ENCODE data around the gene SOX6. TPM values are rescaled to one million over a fixed set of nuclear protein-coding genes. Genes with fewer than 3 reads are reported as not detected.

SOX6 gene
- total RNA-seq, 1 donor from 2014 or later, result 13.2 TPM

GRCh38 chr11:15932417-15932816 is 423.9 kb downstream of the SOX6 start:
- no peak for DNase-seq (ENCODE audit: low read depth)
- no peaks in the 10 kb centered on the region for H3K4me1 ChIP-seq (ENCODE audit: insufficient read depth, low read length)
- H3K36me3 Mint-ChIP-seq (ENCODE audit: low read depth, unreplicated experiment), result peaks cover 2% of the 10 kb centered on the region

GRCh38 chr11:15931497-15931896 is 424.8 kb downstream of the SOX6 start:
- Mint-ChIP-seq H3K4me1 (ENCODE audit: low read depth, unreplicated experiment) (peaks cover 4% of the 10 kb centered on the region), H3K4me3 (ENCODE audit: unreplicated experiment) (no peak overlapping the region), H3K27me3 (ENCODE audit: low read depth, unreplicated experiment) (peaks cover 4% of the 10 kb centered on the region), H3K36me3 (ENCODE audit: low read depth, unreplicated experiment) (peaks cover 2% of the 10 kb centered on the region), H3K9me3 (ENCODE audit: unreplicated experiment) (peaks cover 7% of the 10 kb centered on the region), H3K27ac (ENCODE audit: unreplicated experiment) (no peak overlapping the region)
- FAIRE-seq (no peak), DNase-seq (ENCODE audit: low read depth) (no peak)
- no peaks in the 10 kb centered on the region for H4K20me1 ChIP-seq (ENCODE audit: insufficient read depth, low read length)
- no peak overlapping the region for H2AFZ ChIP-seq (ENCODE audit: low read depth, low read length)
- H3K27me3 ChIP-seq (ENCODE audit: insufficient read depth, low read length), result no peaks in the 10 kb centered on the region
- H3K4me2 ChIP-seq (ENCODE audit: low read length), result no peak overlapping the region
- H3K4me3 ChIP-seq (ENCODE audit: insufficient read depth, low read depth, low read length), result no peak overlapping the region
- TF ChIP-seq CTCF (IDR thresholded peaks at IDR 0.05; ENCODE audit: insufficient read depth, low read depth, low read length), result no peak
- TF ChIP-seq EZH2 (IDR thresholded peaks at IDR 0.05; ENCODE audit: insufficient read depth, low read length), result no peak
- H3K36me3 ChIP-seq (ENCODE audit: insufficient read depth, low read length), result no peaks in the 10 kb centered on the region
- H3K9ac ChIP-seq (ENCODE audit: low read length), result no peak overlapping the region
- H3K27ac ChIP-seq (ENCODE audit: low read depth, low read length), result no peak overlapping the region
- H3K4me1 ChIP-seq (ENCODE audit: insufficient read depth, low read length), result no peaks in the 10 kb centered on the region
- no peaks in the 10 kb centered on the region for H3K79me2 ChIP-seq (ENCODE audit: insufficient read depth, low read length)
- no peaks in the 10 kb centered on the region for H3K9me3 ChIP-seq (ENCODE audit: insufficient read depth, low read depth, low read length)

More at GRCh38 chr11:15932417-15932816, 423.9 kb downstream of the SOX6 start:
- Mint-ChIP-seq H3K4me1 (ENCODE audit: low read depth, unreplicated experiment) (peaks cover 4% of the 10 kb centered on the region), H3K27ac (ENCODE audit: unreplicated experiment) (no peak overlapping the region), H3K9me3 (ENCODE audit: unreplicated experiment) (peaks cover 7% of the 10 kb centered on the region), H3K27me3 (ENCODE audit: low read depth, unreplicated experiment) (peaks cover 6% of the 10 kb centered on the region), H3K4me3 (ENCODE audit: unreplicated experiment) (no peak overlapping the region)
- H3K9me3 ChIP-seq (ENCODE audit: insufficient read depth, low read depth, low read length), result no peaks in the 10 kb centered on the region
- no peaks in the 10 kb centered on the region for H3K79me2 ChIP-seq (ENCODE audit: insufficient read depth, low read length)
- H3K4me2 ChIP-seq (ENCODE audit: low read length), result no peak overlapping the region
- no peak overlapping the region for H2AFZ ChIP-seq (ENCODE audit: low read depth, low read length)
- no peak for TF ChIP-seq EZH2 (IDR thresholded peaks at IDR 0.05; ENCODE audit: insufficient read depth, low read length)
- TF ChIP-seq CTCF (IDR thresholded peaks at IDR 0.05; ENCODE audit: insufficient read depth, low read depth, low read length), result no peak
- no peak overlapping the region for H3K9ac ChIP-seq (ENCODE audit: low read length)
- no peaks in the 10 kb centered on the region for H4K20me1 ChIP-seq (ENCODE audit: insufficient read depth, low read length)
- no peak overlapping the region for H3K4me3 ChIP-seq (ENCODE audit: insufficient read depth, low read depth, low read length)
- FAIRE-seq, result no peak
- H3K27ac ChIP-seq (ENCODE audit: low read depth, low read length), result no peak overlapping the region
- no peaks in the 10 kb centered on the region for H3K27me3 ChIP-seq (ENCODE audit: insufficient read depth, low read length)
- no peaks in the 10 kb centered on the region for H3K36me3 ChIP-seq (ENCODE audit: insufficient read depth, low read length)

- H3K79me2 ChIP-seq (ENCODE audit: insufficient read depth, low read length), result no peaks in the 10 kb centered on the region
- no peaks in the 10 kb centered on the region for H3K4me1 ChIP-seq (ENCODE audit: insufficient read depth, low read length)
- H3K36me3 ChIP-seq (ENCODE audit: insufficient read depth, low read length), result no peaks in the 10 kb centered on the region
- FAIRE-seq, result no peak
- TF ChIP-seq EZH2 (IDR thresholded peaks at IDR 0.05; ENCODE audit: insufficient read depth, low read length) (no peak), CTCF (IDR thresholded peaks at IDR 0.05; ENCODE audit: insufficient read depth, low read depth, low read length) (no peak)
- H2AFZ ChIP-seq (ENCODE audit: low read depth, low read length), result no peak overlapping the region
- H3K9ac ChIP-seq (ENCODE audit: low read length), result no peak overlapping the region
- no peak overlapping the region for H3K4me3 ChIP-seq (ENCODE audit: insufficient read depth, low read depth, low read length)
- no peak for DNase-seq (ENCODE audit: low read depth)
- H3K27ac ChIP-seq (ENCODE audit: low read depth, low read length), result no peak overlapping the region
- no peak overlapping the region for H3K4me2 ChIP-seq (ENCODE audit: low read length)
- Mint-ChIP-seq H3K36me3 (ENCODE audit: low read depth, unreplicated experiment) (peaks cover 2% of the 10 kb centered on the region), H3K4me1 (ENCODE audit: low read depth, unreplicated experiment) (peaks cover 4% of the 10 kb centered on the region), H3K9me3 (ENCODE audit: unreplicated experiment) (peaks cover 7% of the 10 kb centered on the region), H3K27me3 (ENCODE audit: low read depth, unreplicated experiment) (peaks cover 4% of the 10 kb centered on the region), H3K27ac (ENCODE audit: unreplicated experiment) (no peak overlapping the region), H3K4me3 (ENCODE audit: unreplicated experiment) (no peak overlapping the region)
- H3K27me3 ChIP-seq (ENCODE audit: insufficient read depth, low read length), result no peaks in the 10 kb centered on the region
- no peaks in the 10 kb centered on the region for H3K9me3 ChIP-seq (ENCODE audit: insufficient read depth, low read depth, low read length)
- no peaks in the 10 kb centered on the region for H4K20me1 ChIP-seq (ENCODE audit: insufficient read depth, low read length)
Measured at GRCh38 chr11:15930442-15931025, 425.8 kb downstream of the SOX6 start.

All from astrocyte (in vitro differentiated cells and primary cell).